ENCODE data around the gene ELMO3.
A peak's percentile ranks its signal among the peaks of the same experiment; 100 is the strongest.

Gene ELMO3

DNA sequence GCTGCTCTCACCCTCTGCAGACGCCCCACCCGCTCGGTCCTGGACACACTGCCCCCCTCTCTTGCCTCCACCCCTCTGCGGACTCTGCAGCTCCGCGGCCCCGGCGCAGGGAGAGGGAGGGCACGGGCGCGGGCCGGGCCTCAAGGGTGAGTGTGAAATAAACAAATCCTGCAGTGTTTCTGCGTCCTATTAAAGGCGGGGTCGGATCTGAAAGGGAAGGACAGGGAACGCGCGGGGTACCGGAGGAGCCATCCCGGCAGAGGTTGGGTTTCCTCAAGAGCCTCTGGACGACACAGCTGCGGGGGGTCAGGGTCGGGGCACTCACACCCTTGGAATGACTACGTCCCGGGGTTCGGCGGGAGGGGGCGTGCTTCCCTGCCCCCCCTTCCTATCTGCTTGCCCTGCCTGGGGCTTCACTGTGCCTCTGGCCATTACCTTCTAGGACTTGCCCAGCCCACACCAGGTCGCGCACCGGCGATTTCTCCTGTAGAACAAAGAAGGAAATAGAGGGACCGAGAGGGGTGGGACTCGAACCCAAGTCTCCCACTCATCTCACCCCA, 34.9 kb upstream of the ELMO3 start:
- no peak for DNase-seq

DNA sequence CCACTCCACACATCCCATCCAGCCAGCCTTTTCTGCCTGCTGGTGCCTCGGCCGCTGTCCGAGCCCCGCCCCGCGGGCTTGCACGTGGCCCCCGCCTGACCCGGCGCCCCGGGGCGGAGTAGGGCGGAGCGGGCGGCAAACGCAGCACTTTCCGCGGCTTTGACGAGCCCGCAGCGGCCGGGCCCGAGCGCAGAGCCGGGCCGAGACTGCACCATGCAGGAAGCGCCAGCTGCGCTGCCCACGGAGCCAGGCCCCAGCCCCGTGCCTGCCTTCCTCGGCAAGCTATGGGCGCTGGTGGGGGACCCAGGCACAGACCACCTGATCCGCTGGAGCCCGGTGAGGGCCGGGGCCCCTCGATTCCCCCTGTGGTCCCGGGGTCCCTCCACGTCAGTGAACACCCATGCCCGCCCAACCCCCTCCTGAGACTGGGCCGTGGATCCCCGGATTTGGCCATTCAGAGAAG, 34.3 kb upstream of the ELMO3 start, which contains the start of gene HSF4:
Gene HSF4 (plus strand): TSS at position 147 of the 463 bp plus-strand sequence. CDS start 67 bp downstream, at position 214.
- no peak for DNase-seq

DNA sequence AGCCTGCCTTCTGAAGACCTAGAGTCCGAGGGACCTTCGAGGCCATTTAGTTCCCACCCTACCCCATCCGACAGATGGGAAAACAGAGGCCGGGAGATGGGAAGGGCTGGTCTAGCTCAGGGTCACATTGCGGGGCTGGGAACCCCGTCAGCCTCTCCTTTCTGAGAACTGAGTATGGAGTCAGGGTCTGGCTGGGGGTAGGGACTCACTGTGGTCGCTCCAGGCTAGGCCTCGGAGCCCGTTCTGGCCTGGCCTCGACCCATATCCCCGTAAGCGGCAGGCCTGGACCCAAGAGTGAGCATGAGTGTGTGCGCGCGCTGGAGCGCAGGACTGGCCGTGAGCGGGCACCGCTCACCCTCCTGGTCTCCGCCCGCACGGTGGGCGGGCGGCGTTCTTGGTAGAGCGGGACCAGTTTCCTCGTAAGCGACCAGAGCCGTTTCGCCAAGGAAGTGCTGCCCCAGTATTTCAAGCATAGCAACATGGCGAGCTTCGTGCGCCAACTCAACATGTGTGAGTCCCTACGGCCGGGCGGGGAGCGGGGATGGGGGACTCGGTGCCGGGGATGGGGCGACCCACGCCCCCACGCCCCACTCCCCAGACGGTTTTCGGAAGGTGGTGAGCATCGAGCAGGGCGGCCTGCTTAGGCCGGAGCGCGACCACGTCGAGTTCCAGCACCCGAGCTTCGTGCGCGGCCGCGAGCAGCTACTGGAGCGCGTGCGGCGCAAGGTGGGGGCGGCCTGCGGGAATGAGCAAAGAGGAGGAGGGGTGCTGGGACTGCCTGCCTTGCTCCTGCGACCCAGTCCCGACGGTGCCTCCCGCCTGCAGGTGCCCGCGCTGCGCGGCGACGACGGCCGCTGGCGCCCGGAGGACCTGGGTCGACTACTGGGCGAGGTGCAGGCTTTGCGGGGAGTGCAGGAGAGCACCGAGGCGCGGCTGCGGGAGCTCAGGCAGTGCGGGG, 33.5 kb upstream of the ELMO3 start:
- DNase-seq: no peak

DNA sequence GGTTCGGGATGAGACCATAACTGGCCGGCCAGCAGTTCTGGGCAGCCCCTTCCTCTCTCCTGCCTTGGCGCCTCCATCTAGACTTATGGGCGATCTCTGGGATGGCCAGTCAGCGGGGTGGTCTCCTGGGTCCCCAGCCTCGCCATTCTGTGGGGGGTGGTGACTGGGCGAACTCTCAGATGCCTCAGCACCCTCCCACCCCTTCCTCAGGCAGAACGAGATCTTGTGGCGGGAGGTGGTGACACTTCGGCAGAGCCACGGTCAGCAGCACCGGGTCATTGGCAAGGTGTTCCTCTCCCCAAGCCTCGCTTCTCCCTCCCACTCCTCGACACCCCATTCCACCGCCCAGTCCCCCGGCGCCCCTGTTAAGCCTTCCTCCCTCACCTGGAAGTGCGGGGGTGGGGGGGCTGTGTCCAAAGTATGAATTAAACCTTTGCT, 32.8 kb upstream of the ELMO3 start:
- no peak for DNase-seq

DNA sequence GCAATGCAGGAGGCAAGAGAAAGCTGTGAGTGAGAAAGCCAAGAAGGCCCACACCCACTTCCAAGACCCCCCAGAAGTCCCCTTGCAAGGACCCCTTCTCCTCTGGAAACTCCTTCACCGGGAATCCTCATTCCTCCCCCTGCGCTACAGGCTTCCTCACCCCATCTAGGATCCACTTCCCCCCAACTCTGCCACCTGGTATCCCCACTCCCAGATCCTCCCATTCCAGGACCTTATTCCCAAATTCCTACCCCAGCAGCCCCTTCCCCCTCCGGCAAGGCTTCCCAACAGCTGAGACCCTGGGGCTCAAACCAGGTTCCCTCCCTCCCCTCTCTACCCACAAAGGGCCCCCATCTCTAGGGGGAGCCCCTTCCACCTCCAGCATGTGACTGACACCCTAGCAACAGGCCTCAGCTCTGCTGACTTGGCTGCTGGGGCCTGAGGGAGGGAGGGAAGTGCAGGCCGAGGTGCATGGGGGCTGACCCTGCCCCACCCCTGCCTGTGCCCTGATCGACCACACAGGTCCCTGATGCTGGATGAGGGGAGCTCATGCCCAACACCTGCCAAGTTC, 32.2 kb upstream of the ELMO3 start:
- DNase-seq: no peak

DNA sequence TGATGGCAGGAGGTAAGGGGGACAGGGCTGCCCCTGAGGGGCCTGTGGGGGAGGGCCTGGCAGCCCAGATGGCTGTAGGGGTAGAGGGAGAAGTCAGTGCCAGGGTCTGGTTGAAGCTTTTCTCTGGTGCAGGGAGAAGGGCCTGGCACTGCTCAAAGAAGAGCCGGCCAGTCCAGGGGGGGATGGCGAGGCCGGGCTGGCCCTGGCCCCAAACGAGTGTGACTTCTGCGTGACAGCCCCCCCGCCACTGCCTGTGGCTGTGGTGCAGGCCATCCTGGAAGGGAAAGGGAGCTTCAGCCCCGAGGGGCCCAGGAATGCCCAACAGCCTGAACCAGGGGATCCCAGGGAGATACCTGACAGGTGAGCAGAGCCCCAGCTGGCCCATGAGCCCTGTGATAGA, 31.3 kb upstream of the ELMO3 start:
- no peak for DNase-seq

DNA sequence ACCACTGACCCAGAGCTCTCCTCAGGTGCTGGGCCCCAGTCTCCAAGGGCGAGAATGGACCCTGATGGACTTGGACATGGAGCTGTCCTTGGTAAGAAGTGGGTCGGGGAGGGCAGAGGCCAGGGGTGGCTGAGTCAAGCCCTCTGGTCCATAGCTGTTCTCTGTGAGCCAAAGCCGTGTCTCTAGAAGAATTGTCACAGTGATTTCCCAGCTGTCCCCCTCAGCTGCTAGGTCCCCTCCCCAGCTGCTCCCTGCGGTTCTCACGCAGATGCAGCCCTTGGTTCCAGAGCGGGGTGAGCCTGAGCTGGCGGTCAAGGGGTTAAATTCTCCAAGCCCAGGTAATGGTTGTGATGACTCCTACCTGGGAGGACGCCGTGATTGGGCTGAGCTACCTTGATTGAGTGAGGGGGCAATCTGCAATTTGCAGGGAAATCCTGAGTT, 29.9 kb upstream of the ELMO3 start:
- DNase-seq: no peak

DNA sequence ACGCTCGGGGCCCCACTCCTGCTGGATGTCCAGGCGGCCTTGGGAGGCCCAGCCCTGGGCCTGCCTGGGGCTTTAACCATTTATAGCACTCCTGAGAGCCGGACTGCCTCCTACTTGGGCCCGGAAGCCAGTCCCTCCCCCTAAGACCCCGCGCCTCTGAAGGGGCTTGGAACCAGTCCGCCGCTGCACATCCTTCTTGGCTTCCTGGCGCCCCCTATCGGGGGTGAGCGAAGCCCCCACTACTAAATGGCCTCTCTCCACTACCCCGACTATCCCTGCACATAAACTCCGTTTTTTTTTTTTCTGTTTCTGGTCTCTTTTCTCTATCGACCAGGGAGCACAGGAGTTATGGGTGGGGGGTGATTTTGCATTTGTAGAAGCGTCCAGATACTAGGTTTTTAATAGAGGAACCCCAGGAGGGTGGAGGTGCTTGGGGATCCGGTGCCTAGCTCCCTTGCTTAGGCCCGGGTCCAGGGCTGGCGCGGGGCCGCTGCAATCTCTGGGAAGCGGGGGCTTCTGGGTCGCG, 29.2 kb upstream of the ELMO3 start:
- DNase-seq: peak; percentile 56

DNA sequence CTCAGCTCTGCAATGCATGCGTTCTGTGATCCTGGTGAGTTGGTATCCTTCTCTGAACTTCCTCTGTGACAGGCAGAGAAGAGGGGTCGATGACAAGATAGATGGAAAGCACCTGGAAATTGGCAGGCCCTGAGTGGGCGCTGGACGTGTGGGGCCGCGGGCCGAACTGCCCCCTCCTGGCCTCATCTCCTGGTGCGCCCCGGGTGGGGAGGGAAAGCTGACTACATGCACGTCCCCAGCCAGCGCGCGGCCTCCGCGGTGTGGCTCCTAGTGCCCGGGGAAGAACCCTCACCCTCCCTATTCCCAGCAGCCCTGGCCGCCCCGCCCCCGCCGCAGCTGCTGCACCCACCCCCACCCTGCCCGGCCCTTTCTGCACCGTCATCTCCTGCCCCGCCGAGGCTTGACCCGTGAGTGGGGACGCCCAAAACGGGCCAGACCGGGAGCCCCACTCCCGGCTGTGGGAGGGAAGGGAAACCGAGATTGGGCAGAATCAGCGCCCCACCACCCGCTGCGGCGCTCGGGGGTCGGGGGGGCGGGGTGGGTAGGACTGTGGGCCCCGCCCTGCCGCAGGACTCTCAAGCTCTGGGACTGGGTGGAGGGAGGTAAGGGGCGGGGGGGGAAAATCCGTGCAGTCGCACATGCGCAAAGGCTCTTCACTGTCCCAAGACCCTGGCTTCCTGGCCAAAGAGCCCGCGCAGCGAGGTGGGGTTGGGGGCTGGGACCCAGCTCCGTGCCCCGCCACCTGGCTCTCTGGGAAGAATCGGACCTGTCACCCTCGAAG, 28.6 kb upstream of the ELMO3 start, which contains the start of gene NOL3:
Gene NOL3 (plus strand): TSS at position 371 of the 781 bp plus-strand sequence.
- peak; percentile 75 for DNase-seq

DNA sequence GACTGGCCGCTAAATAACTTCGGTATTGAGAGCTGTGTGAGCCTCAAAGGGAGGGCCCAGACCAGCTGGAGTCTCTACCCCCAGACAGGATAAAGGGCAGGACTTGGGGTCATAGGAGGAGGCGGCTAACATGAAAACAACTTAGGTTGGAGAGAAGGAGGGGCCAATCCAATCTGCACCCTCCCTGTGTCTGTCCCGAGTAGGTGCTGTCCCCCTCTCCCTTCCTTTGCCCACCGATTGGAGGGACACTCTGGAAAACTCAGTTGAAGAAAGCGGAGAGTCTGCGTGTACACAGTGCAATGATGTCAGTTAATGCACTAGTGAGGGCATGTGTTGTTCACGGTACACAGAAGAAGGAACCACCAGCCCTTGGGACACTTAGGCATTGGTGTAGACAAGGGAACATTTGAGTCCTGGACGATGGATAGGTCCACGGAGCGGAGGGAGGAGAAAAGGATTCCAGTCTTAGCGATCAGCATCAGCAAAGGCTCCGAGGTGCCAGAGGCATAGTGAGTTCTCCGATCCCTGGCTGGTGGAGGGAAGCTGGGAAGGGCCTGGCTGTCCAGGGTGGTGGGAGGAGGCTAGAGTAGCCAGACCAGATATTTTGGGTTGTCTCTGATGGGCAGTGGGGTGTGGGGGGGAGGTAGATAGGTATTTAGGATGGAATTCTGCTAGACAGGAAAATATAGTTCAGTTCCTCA, 27.8 kb upstream of the ELMO3 start:
- DNase-seq: no peak

DNA sequence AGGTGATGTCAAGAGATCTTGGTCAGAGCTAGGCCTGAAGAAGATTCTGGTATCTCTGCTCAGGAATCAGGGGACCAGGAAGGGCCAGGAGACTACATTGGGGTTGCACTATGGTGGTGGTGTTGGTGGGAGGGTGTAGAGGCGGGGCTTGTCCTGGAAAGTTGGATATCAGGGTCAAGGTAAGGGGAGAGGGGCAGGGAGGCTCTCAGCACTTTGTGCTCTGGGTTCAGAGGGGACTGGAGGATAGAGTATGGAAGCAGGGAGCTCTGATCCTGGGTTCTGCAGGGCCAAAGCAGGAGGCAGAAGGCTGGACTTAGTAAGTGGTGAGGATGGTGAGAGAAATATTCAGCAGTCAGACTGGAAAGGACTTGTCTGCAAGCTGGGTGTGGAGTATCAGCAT, 25.6 kb upstream of the ELMO3 start:
- DNase-seq: no peak

DNA sequence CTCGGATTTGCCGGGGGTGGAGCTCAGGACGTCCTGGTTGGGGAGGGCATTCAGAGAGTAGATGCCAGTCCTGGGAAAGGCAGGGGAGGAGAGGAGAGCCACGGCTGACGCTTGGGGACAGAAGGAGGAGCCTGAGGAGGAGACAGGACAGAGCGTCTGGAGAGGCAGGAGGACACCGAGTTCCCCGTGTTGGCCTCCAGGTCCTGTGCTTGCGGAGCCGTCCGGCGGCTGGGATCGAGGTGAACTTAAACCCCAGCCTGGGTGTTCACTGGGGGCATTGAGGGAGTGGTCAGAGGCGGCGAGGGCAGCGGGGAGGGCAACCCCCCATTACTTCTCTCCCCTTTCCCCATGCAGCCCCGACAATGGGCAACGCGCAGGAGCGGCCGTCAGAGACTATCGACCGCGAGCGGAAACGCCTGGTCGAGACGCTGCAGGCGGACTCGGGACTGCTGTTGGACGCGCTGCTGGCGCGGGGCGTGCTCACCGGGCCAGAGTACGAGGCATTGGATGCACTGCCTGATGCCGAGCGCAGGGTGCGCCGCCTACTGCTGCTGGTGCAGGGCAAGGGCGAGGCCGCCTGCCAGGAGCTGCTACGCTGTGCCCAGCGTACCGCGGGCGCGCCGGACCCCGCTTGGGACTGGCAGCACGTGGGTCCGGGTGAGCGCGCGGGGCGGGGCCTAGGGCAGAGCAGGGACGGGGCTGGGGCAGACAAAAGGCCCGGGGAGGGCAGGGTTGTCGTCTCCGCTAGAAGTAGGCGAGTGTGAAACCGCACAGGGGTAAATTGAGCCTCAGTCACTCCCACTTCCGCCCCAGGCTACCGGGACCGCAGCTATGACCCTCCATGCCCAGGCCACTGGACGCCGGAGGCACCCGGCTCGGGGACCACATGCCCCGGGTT, 24.9 kb upstream of the ELMO3 start:
- DNase-seq: peak; percentile 50

DNA sequence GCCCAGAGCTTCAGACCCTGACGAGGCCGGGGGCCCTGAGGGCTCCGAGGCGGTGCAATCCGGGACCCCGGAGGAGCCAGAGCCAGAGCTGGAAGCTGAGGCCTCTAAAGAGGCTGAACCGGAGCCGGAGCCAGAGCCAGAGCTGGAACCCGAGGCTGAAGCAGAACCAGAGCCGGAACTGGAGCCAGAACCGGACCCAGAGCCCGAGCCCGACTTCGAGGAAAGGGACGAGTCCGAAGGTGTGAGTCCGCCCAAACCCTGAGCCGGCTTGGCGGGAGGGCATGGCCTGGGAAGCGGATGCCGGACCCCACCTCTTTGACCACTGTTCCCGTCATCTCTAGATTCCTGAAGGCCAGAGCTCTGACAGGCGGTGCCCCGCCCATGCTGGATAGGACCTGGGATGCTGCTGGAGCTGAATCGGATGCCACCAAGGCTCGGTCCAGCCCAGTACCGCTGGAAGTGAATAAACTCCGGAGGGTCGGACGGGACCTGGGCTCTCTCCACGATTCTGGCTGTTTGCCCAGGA, 24.2 kb upstream of the ELMO3 start:
- DNase-seq: no peak

DNA sequence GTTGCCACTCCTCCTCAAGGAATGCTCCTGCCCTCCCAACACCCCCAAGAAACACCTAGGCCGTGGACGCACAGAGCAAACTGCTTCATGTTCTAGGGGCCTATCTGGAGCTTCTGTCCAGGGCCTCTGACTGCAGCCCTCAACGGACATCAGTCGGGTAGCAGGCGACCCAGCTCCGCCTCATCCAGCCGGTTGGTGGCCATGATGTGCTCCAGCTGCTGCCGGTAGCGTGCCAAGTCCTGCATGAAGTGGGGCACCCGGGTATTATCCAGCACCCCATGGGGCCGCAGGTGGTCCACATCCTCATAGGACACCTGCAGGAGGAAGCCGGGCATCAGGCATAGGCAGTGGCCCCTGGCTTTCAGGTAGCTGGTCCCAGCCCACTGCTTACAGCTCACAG, 22.3 kb upstream of the ELMO3 start:
- no peak for DNase-seq

DNA sequence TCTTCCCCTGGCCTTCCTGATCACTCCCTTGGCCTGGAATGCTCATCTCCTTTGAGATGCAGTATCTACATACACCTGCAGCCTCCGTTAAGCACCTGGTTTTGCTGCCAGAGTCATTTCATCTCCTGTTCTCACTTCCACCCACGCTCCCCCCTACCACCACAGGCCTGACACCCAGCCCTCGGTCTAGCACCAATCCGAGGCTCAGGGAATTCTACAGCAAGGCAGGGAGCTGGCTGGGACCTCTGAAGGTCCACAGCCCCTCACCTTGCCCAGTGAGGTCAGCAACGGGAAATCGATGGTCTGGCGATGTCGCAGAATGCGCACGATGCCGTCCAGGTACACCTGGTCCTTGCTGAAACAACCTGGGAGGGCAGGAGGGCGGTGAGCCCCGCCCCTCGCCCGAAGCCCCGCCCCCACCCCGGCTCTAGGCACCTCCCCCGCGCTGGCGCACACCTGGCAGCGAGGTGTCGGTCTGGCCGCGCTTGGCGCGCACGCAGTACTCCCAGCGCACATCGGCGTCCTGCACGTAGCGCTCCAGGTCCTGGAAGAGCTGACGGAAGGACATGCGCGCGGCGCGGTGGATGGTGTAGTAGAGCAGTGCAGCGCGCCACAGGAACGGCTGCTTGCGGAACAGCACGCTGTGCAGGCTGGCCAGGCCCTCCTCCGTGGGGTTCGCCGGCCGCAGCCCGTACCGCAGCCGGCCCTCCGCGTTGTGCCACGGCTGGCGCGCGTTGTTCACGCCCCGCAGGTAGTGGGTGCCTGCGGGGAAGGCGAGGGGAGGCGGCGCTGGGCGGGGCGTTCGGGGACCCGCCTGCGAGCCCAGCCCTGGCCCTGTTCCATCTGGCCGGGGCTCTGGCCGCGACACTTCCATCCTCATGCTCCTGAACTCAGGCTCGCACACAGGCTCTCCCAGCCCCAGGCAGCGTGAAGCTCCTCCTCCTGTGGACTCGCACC, 20.9 kb upstream of the ELMO3 start:
- no peak for DNase-seq

DNA sequence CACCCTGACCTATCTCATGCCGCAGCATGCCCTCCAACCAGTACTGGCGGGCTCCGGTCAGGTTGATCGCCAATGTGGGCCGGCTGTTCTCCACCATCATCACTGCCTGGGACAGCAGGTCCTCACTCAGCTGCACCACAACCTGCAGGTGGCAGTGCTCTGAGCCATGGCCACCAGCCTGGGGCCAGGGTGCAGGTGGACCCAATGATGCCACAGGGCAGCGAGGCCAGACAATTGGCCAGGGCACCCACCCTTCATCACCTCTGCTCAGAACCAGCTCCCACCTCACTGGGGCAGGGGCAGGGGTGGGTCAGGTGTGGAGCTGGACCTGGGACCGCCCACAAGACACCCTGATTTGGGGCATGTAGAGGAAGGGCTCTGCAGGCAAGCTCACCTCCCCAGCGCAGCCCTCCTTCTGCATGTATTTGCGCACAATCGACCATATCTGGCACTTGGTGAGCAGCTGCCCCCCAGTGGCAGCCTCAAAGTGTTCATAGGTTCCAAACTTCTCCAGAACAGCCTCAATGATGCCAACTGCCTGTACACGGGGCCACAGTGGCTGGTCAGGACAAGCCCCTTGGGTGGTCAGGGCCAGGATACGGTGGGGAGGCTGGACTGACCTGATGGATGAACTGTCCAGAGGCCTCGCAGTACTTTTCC, 19.4 kb upstream of the ELMO3 start:
- no peak for DNase-seq

DNA sequence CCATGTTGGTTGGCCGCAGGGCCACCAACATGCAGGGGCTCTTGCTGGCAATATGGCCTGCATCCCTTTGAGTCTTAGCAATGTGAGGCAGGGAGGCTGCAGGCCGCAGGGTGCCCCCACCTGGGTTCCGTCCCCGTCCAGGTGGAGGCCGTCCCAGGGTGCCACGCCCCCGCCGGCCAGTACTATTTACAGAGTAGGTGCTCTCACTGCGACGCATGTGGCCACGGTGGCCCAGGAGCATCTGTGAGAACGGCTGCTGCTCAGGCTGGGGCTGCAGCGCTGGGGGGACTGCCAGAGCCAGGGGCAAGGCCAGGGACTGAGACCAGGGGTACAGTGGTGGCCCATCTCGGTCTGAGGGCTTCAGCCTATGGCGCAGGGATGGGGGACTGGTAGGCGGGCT, 18.8 kb upstream of the ELMO3 start:
- no peak for DNase-seq

DNA sequence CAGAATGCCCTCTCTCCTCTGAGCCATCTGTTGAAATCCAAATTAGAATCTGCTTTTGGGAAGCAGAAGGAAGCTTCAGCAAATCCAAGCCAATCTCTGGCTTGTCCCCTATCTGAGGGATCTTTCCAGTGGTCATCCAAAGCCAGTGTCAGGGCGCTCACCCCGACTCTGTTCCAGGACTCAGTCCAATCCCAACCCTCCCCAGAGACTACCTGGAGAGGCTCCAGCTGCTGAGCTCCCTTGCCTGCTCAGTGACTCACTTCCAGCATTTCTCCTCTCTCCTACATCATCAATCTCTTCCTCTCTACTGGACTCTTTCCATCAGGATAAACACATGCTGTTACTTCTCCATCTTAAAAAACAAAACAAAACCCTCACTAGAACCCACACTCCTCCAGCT, 17.6 kb upstream of the ELMO3 start:
- no peak for DNase-seq

DNA sequence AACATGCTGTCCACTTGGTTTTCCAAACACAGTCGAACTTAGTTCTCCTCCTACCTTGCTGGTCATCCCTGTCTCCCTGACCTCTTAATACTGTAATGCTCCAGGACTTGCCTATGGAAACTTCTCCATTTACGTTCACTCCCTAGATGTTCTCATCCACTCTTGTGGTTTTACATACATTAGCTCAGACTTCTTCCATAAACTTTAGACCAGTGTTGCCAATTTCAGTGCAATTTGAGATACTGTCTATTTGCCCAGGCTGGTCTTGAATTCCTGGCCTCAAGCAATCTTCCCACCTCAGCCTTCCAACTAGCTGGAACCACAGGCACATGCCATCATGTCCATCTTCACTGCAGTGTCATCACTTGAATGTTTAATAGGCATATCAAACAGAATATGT, 16.6 kb upstream of the ELMO3 start:
- no peak for DNase-seq

All from NCI-H1694 (cell line).